ENCODE data around the gene F13A1.

Gene F13A1

GRCh38 chr6:6239598-6240581 lies 80.6 kb downstream of the F13A1 start:
- no peak for DNase-seq

- DNase-seq, result no peak
Measured at GRCh38 chr6:6236730-6237469, 83.6 kb downstream of the F13A1 start.

- no peak for DNase-seq
Measured at GRCh38 chr6:6235786-6236185, 84.7 kb downstream of the F13A1 start.

- DNase-seq, result no peak
Measured at GRCh38 chr6:6234963-6235362, 85.5 kb downstream of the F13A1 start.

- DNase-seq, result no peak
Measured at GRCh38 chr6:6230286-6230685, 90.2 kb downstream of the F13A1 start.

- DNase-seq, result no peak
Measured at GRCh38 chr6:6227896-6228295, 92.6 kb downstream of the F13A1 start.

GRCh38 chr6:6225885-6226529 lies 94.5 kb downstream of the F13A1 start:
- no peak for DNase-seq

- DNase-seq, result no peak
Measured at GRCh38 chr6:6224933-6225486, 95.5 kb downstream of the F13A1 start.

GRCh38 chr6:6221787-6222535 lies 98.5 kb downstream of the F13A1 start:
- DNase-seq, result peak; percentile 2

- no peak for DNase-seq
Measured at GRCh38 chr6:6220718-6221117, 99.7 kb downstream of the F13A1 start.

GRCh38 chr6:6219716-6220115 lies 100.7 kb downstream of the F13A1 start:
- DNase-seq, result no peak

GRCh38 chr6:6218759-6219085 lies 101.7 kb downstream of the F13A1 start:
- DNase-seq, result no peak

GRCh38 chr6:6217855-6218758 lies 102.4 kb downstream of the F13A1 start:
- no peak for DNase-seq

- no peak for DNase-seq
Measured at GRCh38 chr6:6210994-6211393, 109.5 kb downstream of the F13A1 start.

- DNase-seq, result no peak
Measured at GRCh38 chr6:6202886-6203285, 117.6 kb downstream of the F13A1 start.

- no peak for DNase-seq
Measured at GRCh38 chr6:6201200-6201599, 119.3 kb downstream of the F13A1 start.

- no peak for DNase-seq
Measured at GRCh38 chr6:6199678-6200077, 120.8 kb downstream of the F13A1 start.

- no peak for DNase-seq
Measured at GRCh38 chr6:6196762-6197161, 123.7 kb downstream of the F13A1 start.

- DNase-seq, result no peak
Measured at GRCh38 chr6:6195080-6195479, 125.4 kb downstream of the F13A1 start.

GRCh38 chr6:6193221-6193745 lies 127.2 kb downstream of the F13A1 start:
- no peak for DNase-seq

- DNase-seq, result no peak
Measured at GRCh38 chr6:6191909-6192308, 128.6 kb downstream of the F13A1 start.

All from activated CD4-positive, alpha-beta T cell treated with anti-CD3 and anti-CD28 coated beads, Interleukin-10, Interleukin-2, amounts not matched to agents 100 ng/mL and 50 ng/mL, durations not matched to agents 16 hours and 8 hours (primary cell).